GM12878 (cell line): ENCODE measurements around the gene MATN4. TPM values are rescaled to one million over a fixed set of nuclear protein-coding genes. Genes with fewer than 3 reads are reported as not detected.

Source experiments
- ATAC-seq: fragments of 200-7000 bp; cut with Tn5 transposase; 3 replicates; pipeline ENCODE4 v1.9.1; 2020; ENCODE audit warnings: mild to moderate bottlenecking, moderate library complexity
- BruUV-seq: library from RNA; stranded (reverse); fragments of 400-500 nt; replicated peaks from 2 replicates; lab custom pipeline; 2021; lab: Mats Ljungman, UMichigan
- CTCF ChIA-PET: fragments of 300-600 bp; sonication (Branson Sonifier 250); formaldehyde crosslinking; extraction: SDS; loops from one replicate; lab custom pipeline; 2021; ENCODE audit warnings: inconsistent platforms; lab: Yijun Ruan, JAX
- POLR2A ChIA-PET: fragments of 350-600 bp; formaldehyde crosslinking; extraction: SDS; loops from one replicate; lab custom pipeline; 2021; ENCODE audit warnings: inconsistent platforms; lab: Charles Lee
- RAD21 ChIA-PET: fragments of 300-600 bp; sonication (Branson Sonifier 250); formaldehyde crosslinking; loops from one replicate; lab custom pipeline; 2023; ENCODE audit warnings: antibody characterized with exemption; ENCODE audit not compliant: unreplicated experiment; lab: Charles Lee
- SMC1A ChIA-PET: fragments of 300-600 bp; sonication (Branson Sonifier 250); formaldehyde crosslinking; loops from one replicate; lab custom pipeline; 2023; ENCODE audit not compliant: unreplicated experiment, uncharacterized antibody; lab: Charles Lee
- DNase-seq: peaks from one replicate; pipeline ENCODE4 v3.0.0-alpha.2; 2011; ENCODE audit warnings: low read depth, low spot score
- FAIRE-seq: peaks from 3 replicates; lab custom pipeline; 2011; peaks lifted over from hg19 to GRCh38; lab: Jason Lieb, UNC
- H2AFZ ChIP-seq: 2 replicates; pipeline ENCODE4 v1.6.0; 2011; ENCODE audit warnings: low read depth, low read length, control low read depth; ENCODE audit not compliant: control insufficient read depth
- H3K27ac ChIP-seq: 2 replicates; pipeline ENCODE4 v1.5.1; 2011; ENCODE audit warnings: control low read depth; ENCODE audit not compliant: control insufficient read depth, insufficient read depth
- H3K27me3 ChIP-seq, 2 experiments: replicated peaks in 1 of 2; 2 replicates each; pipeline versions ENCODE4 v1.6.0 to v1.6.1; 2011; ENCODE audit warnings: low read length in 1 of 2; ENCODE audit not compliant: control insufficient read depth in 2 of 2, insufficient read depth in 2 of 2
- H3K36me3 ChIP-seq, 2 experiments: 2 replicates each; pipeline ENCODE4 v1.5.1; 2011; ENCODE audit warnings: low read length in 1 of 2; ENCODE audit not compliant: control insufficient read depth in 2 of 2, insufficient read depth in 2 of 2
- H3K4me1 ChIP-seq: 2 replicates; pipeline ENCODE4 v1.6.1; 2011; ENCODE audit warnings: mild to moderate bottlenecking, low read length, moderate library complexity, mixed read lengths; ENCODE audit not compliant: control insufficient read depth, insufficient read depth
- H3K4me2 ChIP-seq: 2 replicates; pipeline ENCODE4 v1.6.0; 2011; ENCODE audit warnings: control low read depth; ENCODE audit not compliant: control insufficient read depth, insufficient read depth
- H3K4me3 ChIP-seq: fragments of 200-600 bp; sonication (generic); 2 replicates; pipeline ENCODE4 v1.5.1; 2016
- H3K79me2 ChIP-seq: 2 replicates; pipeline ENCODE4 v1.6.0; 2011; ENCODE audit warnings: low read length; ENCODE audit not compliant: control insufficient read depth, insufficient read depth
- H3K9ac ChIP-seq: 2 replicates; pipeline ENCODE4 v1.8.0; 2011; ENCODE audit warnings: low read length, control low read depth, mixed read lengths; ENCODE audit not compliant: control insufficient read depth, insufficient read depth
- H3K9me3 ChIP-seq: replicated peaks from 3 replicates; pipeline ENCODE4 v1.5.1; 2011; ENCODE audit warnings: mild to moderate bottlenecking, low read length; ENCODE audit not compliant: control insufficient read depth, insufficient read depth
- H4K20me1 ChIP-seq: 2 replicates; pipeline ENCODE4 v1.6.0; 2011; ENCODE audit not compliant: control insufficient read depth, insufficient read depth
- CEBPZ ChIP-seq: fragments of 150-350 bp; IDR thresholded peaks from 2 replicates; pipeline ENCODE4 v1.6.1; 2016; ENCODE audit warnings: low read depth, low read length
- CHD2 ChIP-seq: IDR thresholded peaks from 2 replicates; pipeline ENCODE4 v1.6.1; 2011; ENCODE audit warnings: low read depth, low read length, improper control_type of control experiment, borderline replicate concordance
- E2F8 ChIP-seq: fragments of 450-650 bp; IDR thresholded peaks from 2 replicates; pipeline ENCODE4 v1.6.1; 2018; ENCODE audit warnings: mild to moderate bottlenecking, low read depth, moderate library complexity; ENCODE audit not compliant: partially characterized antibody
- EED ChIP-seq: sonication (generic); IDR thresholded peaks from 2 replicates; pipeline ENCODE4 v1.6.1; 2016; ENCODE audit warnings: antibody characterized with exemption, low read depth
- ESRRA ChIP-seq: IDR thresholded peaks from 2 replicates; pipeline ENCODE4 v1.6.1; 2012; ENCODE audit warnings: mild to moderate bottlenecking, low read length, improper control_type of control experiment
- HDAC2 ChIP-seq: fragments of 200-600 bp; sonication (generic); IDR thresholded peaks from 2 replicates; pipeline ENCODE4 v1.6.1; 2017
- HDAC6 ChIP-seq: fragments of 200-600 bp; sonication (generic); IDR thresholded peaks from one replicate; pipeline ENCODE4 v1.8.0; 2017; ENCODE audit warnings: antibody characterized with exemption; ENCODE audit not compliant: unreplicated experiment
- IKZF1 ChIP-seq: fragments of 450-650 bp; conservative IDR thresholded peaks from 2 replicates; pipeline ENCODE4 v1.6.1; 2017; ENCODE audit warnings: antibody characterized with exemption, mild to moderate bottlenecking
- IKZF2 ChIP-seq, 2 experiments: fragments of 450-650 bp; IDR thresholded peaks; 2 replicates each; pipeline ENCODE4 v1.6.1; 2017; ENCODE audit warnings: mild to moderate bottlenecking in 2 of 2, moderate library complexity in 2 of 2
- JUNB ChIP-seq: IDR thresholded peaks from 2 replicates; pipeline ENCODE4 v1.6.1; 2016; ENCODE audit warnings: antibody characterized with exemption, mild to moderate bottlenecking
- KDM1A ChIP-seq: fragments of 200-600 bp; sonication (generic); IDR thresholded peaks from 2 replicates; pipeline ENCODE4 v1.6.1; 2016; ENCODE audit warnings: borderline replicate concordance
- MEF2B ChIP-seq: fragments of 450-650 bp; IDR thresholded peaks from 2 replicates; pipeline ENCODE4 v1.6.1; 2018; ENCODE audit warnings: mild to moderate bottlenecking, moderate library complexity; ENCODE audit not compliant: partially characterized antibody, poor library complexity, severe bottlenecking
- MXI1 ChIP-seq: fragments of 150-350 bp; IDR thresholded peaks from 2 replicates; pipeline ENCODE4 v1.6.1; 2011; ENCODE audit warnings: low read depth, mild to moderate bottlenecking, inconsistent platforms, low read length, improper control_type of control experiment
- NR2C2 ChIP-seq: IDR thresholded peaks from 2 replicates; pipeline ENCODE4 v1.6.1; 2011; ENCODE audit warnings: borderline replicate concordance, low read depth; ENCODE audit not compliant: control insufficient read depth, insufficient read length
- PML ChIP-seq: IDR thresholded peaks from 2 replicates; pipeline ENCODE4 v1.6.1; 2012; ENCODE audit warnings: low read length, inconsistent platforms
- SUZ12 ChIP-seq: fragments of 200-600 bp; sonication (generic); IDR thresholded peaks from one replicate; pipeline ENCODE4 v1.6.1; 2018; ENCODE audit warnings: antibody characterized with exemption, mild to moderate bottlenecking; ENCODE audit not compliant: unreplicated experiment
- YY1 ChIP-seq: IDR thresholded peaks from 2 replicates; pipeline ENCODE4 v1.6.1; 2011; ENCODE audit warnings: low read depth, mild to moderate bottlenecking, low read length
- ZBED1 ChIP-seq: IDR thresholded peaks from 2 replicates; pipeline ENCODE4 v1.6.1; 2016; ENCODE audit warnings: borderline replicate concordance
- WGBS: methylation state at CpG from one replicate; pipeline ENCODE4 v1.1.6; 2016; ENCODE audit warnings: low lambda C conversion rate; ENCODE audit not compliant: insufficient replicate concordance, insufficient coverage; ENCODE audit errors: missing lambda C conversion rate; 5-methylcytosine and 5-hydroxymethylcytosine counted together
- in situ Hi-C: fragments of 300-500 bp; cut with MboI; formaldehyde crosslinking; loops from 9 replicates; pipeline ENCODE4 v1.14.3; 2018; ENCODE audit warnings: mixed read lengths
- intact Hi-C: fragments of 100-400 bp; cut with micrococcal nuclease; formaldehyde crosslinking; loops from one replicate; pipeline ENCODE4 v1.14.2; 2022; ENCODE audit not compliant: unreplicated experiment
- polyA plus RNA-seq, 11 experiments: library from polyadenylated mRNA; depleted of rRNA in 4 of 11; unstranded in 6 of 11; stranded (reverse) in 5 of 11; fragments of >200 nt; fragmentation: Nextera tagmentation in 4 of 11; fragmentation: Illumina TruSeq in 1 of 11; extraction: Ambion mirVana in 4 of 11; extraction: Trizol in 1 of 11; gene quantifications; 1 replicate in 1 of 11; 2 replicates in 10 of 11; pipeline versions ENCODE4 v1.2.1 to v1.2.3, GENCODE V29; 2011 to 2016; ENCODE audit warnings: inconsistent platforms in 2 of 11, missing spikeins in 2 of 11, low read depth in 1 of 11
- total RNA-seq, 4 experiments: library from RNA; depleted of rRNA in 3 of 4; stranded (reverse); fragments of >200 nt in 3 of 4; fragmentation: Illumina TruSeq in 1 of 4; extraction: Trizol in 1 of 4; gene quantifications; 2 replicates each; pipeline versions ENCODE4 v1.2.1 to v1.2.3, GENCODE V29; 2013 to 2021

The MATN4 gene
- total and polyA plus RNA-seq, 10 of the 15 experiments (the other 5 are each of a cell fraction or from before 2014, with no cell fraction given) = 0.10 to 0.15 TPM; not detected in 8

GRCh38 chr20:45269056-45269455, 39.0 kb downstream of the MATN4 start (continued):
- TF ChIP-seq CEBPZ (no peak), EED (no peak)

GRCh38 chr20:45268531-45268930, 39.6 kb downstream of the MATN4 start:
- H3K4me2 ChIP-seq = no peak overlapping the region
- CTCF ChIA-PET = interaction anchor here (0.9 to 1.3 kb wide), 2 partner anchors 9 to 22 kb away, joined by 3 read pairs; no protein-coding TSS in a partner anchor
- H3K9ac ChIP-seq = no peak overlapping the region
- POLR2A ChIA-PET = no interaction called here
- no peaks in the 10 kb centered on the region for H3K36me3 ChIP-seq
- FAIRE-seq (no peak), ATAC-seq (no peak), DNase-seq (no peak)
- intact Hi-C loops (no loop called here), in situ Hi-C loops (no loop called here)
- H3K4me1 ChIP-seq = no peaks in the 10 kb centered on the region
- no peak for TF ChIP-seq EED
- TF ChIP-seq ESRRA = no peak
- TF ChIP-seq IKZF1 = no peak
- TF ChIP-seq MEF2B = no peak
- TF ChIP-seq CHD2 = no peak
- TF ChIP-seq JUNB = no peak
- TF ChIP-seq NR2C2 = no peak
- TF ChIP-seq YY1 = no peak
- no peak for TF ChIP-seq IKZF2 (IDR thresholded peaks at IDR 0.05)
- no peak for TF ChIP-seq KDM1A
- no peak for TF ChIP-seq HDAC2
- TF ChIP-seq HDAC6 = no peak
- no peak for TF ChIP-seq E2F8
- no peak for TF ChIP-seq ZBED1
- TF ChIP-seq SUZ12 = no peak
- TF ChIP-seq MXI1 = no peak
- TF ChIP-seq PML = no peak
- SMC1A ChIA-PET = interaction anchor here (0.8 kb wide), 1 partner anchor 9 kb away, joined by 3 read pairs; no protein-coding TSS in a partner anchor
- WGBS = 67% methylated on average over 3 of the region's 3 CpGs
- H3K79me2 ChIP-seq = no peaks in the 10 kb centered on the region
- no peaks in the 10 kb centered on the region for H3K9me3 ChIP-seq
- no peak overlapping the region for H3K4me3 ChIP-seq
- H3K27me3 ChIP-seq = peaks cover 3% of the 10 kb centered on the region in 2 experiments; a peak in 2 of 4 replicates
- BruUV-seq = no TSS peak
- no peak overlapping the region for H2AFZ ChIP-seq
- no peaks in the 10 kb centered on the region for H4K20me1 ChIP-seq
- H3K27ac ChIP-seq = no peak overlapping the region
- RAD21 ChIA-PET = no interaction called here
